HG03571 (cell line): ENCODE measurements around the gene SDSL.

Experiments
- ATAC-seq: cut with Tn5 transposase; IDR thresholded peaks from one replicate; pipeline ENCODE4 v1.9.1; 2021; ENCODE audit not compliant: unreplicated experiment

The SDSL gene

DNA sequence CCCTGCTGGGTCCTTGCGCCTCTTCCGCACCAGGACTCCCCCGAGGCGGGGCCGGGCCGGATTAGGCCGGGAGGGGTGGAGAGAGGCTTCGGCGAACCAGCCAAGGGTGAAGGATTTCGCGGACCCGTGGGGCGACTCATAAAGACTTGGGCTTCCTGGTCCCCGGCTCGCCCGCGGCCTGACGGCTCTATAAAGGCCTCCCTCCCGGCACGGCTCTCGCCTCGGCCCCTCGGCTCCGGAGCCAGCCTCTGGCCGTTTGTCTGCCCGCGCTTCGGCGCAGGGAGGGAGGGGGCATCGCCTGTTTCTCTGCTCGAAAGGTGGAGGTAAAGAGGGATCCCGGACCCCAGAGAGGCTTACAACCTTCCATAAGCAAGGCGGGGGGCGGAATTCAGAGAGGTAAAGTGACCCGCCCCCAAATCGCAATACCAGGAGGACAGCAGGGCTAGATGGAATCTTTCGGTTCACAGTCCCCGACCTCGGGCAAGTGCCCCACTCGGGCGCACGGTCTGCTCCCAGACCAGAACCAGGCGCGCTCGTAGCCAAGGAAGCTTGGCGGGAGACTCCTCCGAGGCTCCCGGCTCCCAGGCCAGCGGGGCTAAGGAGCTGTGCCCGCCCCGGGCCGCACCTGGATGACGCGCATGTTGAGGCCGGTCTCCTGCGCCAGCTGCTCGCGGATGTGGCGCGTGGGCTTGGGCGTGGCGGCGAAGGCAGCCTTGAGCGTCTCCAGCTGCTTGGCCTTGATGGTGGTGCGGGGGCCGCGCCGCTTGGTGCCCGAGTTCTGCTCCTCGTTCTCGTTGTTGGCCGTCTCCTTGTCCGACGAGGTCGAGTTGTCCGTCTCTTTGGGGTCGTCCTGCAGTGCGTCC, 45.6 kb downstream of the SDSL start:
- no peak for ATAC-seq

DNA sequence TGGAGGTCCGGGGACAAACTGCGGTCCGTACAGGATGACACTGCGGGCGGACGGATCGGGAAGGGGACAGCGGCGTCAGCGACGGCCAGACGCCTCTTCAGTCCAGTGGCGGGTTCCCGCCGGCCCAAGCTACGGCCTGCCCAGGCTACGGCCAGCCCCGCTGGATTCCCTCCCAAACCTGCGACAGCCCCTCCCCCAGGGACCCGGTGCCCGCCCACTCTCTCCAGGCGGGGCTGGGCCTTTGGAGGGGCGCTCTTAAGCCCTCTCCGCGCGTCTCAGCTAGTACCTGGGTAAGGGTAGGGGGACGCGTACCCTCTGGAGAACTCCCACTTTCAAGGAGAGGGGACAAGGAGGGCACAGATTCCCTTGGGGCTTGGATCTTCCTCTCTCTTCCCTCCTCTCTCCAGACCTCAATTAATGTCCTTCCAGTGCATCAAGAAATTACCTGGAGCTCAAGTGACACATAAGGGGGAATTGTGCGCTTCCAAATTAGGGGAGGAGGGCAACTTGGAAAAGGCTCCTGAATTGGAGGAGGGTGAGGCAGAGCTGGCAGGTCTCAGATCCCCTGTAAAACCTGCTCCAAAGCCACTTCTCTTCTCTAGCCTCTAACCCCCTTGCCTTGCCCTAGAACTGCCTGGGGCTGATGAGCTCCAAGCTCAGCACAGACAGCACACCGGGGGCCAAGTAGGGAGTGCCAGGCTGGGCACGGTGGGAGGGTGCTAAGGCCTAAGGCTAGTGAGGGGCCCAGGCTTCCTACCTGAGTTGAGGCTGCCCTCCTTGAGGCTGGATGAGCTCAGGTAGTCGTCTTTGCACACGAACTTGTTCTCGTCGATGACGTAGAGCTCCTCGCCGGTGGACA, 46.4 kb downstream of the SDSL start:
- no peak for ATAC-seq

DNA sequence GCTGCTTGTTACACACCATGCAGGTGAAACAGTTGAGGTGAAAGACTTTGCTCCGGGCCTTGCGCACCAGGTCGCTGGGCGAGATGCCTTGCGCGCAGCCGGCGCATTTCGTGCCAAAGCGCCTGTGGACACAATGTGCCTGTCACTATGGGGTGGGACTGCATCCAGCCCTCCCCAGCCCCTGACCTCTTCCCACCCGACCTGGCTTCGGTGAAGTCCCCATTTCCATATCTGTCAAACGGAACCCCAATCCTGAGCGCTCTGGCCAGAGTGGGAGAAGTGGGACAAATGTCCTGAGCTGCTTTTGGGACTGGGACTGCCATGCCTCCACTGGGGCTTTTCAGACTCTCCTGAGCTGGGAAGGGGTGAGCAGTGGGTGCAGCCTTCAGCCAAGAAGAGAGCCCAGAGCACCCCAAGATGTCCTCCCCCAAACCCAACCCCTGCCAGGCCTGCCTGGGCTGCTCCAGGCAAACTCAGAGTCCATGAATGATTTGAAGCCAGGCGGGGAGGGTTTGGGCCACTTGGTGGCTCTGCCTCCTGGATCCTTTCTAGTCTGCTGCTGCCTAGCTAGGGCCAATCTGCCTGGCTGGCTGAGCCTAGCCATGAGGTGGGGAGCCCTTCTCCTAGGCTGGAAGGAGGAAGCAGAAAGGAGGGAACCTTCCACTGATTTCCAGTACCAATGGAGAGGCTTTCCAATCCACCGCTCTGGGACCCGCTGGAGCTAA, 47.2 kb downstream of the SDSL start:
- ATAC-seq: no peak

DNA sequence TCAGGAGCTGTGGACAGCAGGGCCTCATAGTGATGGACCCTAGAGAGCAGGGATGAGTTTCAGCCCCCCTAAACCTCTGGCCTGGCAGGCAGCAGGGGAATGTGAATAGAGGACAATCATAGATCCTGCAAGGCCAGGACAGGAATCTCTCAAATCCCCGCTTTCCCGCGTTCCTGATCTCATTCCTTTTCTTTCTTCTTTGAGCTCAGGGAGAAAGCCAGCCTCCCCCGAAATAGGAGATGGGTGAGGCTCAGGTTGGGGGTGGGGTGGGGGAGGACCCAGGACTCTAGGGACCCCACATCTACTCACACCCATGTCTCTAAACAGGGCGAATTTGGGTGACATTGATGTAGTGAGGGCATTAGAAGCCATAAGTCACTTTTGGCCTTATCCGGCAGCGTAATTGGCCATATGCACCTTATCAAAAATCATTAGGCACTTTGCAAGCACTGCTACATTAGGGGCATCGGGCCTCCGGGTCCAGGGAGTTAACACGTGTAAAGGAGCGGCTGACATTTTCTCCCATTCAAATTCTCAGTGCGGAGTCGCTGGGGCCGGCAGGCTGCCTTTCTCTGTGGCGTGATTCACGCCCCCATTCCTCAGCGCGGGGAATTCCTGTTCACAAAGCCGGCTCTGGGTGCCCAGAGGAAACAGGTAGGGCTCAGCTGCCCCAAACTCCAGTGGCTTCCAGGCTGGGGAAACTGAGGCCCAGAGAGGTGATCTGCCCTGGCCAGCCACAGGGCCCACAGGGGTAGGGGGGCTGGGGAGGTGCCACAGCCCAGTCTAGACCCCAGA, 48.0 kb downstream of the SDSL start:
- ATAC-seq: no peak

DNA sequence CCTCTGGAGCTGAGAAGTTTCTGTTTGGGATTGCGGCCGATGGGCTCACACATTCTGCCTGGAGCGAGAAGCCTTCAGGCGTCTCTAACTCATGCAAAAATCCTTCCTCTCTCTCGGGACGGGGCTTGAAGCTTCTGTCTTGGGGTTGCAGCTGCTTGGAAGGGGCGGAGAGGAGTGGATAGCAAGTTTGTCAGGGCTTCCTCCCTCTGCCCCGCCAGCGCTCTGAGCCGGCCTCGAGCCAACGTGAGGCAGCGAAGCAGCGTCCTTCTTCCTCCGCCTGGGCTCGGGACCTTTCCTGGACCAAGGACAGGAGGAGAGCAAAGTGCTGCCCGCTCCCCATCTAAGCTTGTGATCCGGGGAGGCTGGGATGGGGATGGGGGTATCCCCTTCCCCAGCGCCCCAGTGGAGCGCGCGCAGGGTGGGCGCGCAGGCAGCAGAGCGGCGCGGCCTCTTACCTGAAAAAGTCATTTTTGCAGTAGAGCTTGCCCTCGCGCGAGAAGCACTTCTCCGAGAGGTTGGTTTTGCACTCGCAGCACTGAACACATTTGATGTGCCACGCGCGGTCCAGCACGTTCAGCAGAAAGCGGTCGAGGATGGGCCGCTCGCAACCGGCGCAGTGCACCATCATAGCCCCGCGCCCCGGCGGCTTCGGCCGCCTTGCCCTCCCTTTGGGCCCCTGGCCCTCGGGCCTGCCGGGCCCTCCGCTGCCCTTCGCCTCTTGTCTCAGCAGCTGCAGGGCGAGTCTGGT, 48.9 kb downstream of the SDSL start:
- ATAC-seq: no peak

DNA sequence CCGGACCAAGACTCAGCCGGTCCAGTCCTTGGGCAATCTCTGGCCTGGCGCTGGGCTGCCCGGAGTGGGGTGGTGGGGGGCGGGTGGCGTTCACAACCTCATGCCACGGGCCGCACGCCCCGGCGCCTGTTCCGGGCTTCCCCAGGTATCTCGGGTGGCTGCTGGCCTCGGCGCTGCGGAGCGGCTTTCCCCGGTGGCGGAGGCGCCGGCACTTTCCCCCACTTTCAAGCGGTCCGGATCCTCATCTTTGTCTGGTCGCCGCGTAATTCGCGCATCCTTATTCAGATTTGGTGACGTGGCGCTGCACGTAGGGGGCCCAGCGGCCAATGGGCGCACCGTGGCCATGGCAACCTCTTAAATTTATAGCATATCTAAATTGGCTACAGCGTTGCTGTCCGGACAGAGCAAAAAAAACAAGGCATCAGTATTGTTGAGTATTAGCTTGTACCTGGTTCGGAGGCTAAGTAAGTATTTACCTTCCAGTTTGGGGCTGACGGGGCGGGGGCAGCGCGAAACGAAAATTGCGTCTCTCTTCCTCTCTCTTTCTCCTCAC, 49.5 kb downstream of the SDSL start, which contains the start of gene LHX5:
Gene LHX5, minus strand, starts transcription at position 253 of the 553 bp plus-strand sequence. CDS start 373 bp downstream, outside the sequence.
- no peak for ATAC-seq

DNA sequence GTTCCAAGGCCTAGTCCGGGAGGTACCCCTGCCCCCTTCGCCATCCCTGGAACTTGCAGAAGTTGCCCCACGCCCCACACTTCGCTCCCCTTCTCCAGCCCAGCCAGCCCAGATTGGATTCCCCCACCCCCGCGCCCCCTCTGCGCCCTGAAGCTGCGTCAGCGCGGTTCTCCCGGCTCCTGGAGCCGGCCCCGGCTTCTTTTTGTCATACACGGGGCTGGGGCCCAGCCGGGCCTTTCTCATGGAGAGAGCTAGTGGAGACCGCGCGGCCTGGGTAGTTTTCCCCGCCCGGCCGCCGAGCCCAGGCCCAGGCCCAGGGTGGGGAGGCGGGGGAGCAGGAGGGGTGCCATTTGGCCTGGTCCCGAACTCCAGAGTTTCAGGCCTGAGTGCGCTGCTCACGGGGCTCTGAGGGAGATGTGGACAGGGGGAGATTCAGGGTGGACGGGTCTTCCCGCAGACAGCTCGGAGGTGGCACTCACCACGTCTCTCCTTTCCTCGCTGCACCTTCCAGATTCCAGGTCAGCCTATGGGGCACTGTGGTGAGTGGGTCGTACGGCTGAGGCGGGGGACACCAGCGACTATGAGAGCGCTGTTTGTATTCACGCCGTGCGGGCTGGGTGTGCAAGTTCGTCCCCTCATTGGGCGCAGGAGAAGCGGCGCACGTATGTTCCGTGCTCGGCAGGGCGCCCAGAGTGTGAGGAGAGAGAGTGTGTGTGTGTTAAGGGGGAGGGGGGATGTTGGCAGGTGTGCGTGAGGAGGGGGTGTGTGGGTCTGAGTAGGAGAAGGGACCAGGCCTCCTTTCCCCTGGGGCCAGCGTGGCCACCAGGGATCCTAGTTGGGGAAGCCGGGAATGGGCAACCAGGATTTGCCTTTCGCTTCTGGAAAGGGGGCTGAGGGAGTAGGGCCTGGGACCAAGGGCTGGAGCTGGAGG, 50.3 kb downstream of the SDSL start:
- no peak for ATAC-seq

DNA sequence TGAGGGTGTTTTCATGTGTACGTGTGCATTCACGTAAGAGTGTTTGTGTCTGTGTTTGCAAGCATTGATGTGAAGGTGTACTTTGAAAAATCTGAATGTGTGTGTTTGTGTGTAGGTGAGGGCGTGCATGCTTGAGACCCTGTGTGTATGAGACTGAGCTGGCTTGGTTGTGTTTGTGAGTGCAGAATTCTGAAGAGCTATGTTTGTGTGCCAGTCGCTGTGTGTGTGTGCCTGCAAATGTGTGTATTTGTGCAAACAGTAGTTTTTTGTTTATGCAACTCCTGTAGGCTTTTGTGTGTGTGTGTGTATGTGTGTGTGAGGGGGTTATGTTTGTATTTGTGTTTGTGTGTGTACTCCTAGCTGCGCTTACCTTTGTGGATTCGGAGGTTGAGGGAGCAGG, 51.2 kb downstream of the SDSL start:
- ATAC-seq: no peak

DNA sequence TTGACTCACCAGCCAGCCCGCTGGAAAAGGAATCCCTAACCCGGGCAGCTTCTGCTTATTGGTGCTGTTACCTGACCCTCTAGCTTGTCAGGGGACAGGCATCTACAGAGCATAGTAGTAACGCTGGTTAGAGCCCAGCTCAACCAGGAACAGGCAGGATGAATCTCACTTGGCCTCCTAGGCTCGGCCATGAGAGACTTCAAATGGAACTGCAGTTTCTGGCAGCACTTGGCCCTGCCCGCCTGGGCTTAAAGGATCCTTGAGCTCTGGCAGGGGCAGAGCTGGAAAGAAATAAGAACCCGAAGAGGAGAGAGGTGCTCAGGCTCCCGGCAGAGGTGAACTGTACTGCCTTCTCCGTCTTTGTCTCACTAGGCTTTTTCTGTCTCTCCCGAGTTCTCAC, 51.8 kb downstream of the SDSL start:
- ATAC-seq: no peak

DNA sequence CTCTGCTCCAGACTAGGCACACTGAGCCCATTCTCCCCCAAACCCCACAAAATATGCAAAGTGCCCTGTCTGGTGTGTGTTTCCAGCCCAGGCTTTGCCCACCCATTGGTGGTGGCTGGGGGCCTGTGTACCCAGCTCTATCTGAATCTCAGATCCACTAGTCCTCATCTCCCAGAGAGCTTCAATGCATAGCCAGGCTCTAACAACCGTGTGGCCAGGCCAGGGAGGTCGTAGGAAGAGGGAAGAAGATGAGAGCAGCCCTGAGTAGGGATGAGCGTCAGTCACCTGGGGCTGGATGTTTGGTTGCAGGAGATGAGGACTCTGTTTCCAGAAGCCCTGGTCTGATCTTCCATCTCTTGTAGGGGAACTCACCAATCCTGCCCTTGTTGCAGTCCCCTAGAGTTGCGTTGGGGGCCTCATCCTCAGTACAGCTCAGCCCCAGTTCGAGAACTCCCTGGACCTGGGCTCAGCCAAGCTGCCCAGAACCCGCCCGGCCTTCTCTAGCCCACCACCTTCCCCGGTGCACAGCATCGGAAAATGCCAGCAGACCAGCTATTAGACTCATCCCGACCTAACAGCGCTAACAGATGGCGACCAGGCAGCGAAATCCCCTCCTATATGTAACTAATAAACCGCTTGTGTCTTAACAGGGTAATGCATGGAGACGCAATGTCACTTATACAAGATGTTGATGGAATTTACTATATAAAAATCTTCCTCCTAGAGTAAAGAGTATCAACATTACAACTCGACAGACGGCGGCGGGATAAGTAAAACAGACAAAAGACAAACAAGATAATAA, 52.7 kb downstream of the SDSL start:
- no peak for ATAC-seq

DNA sequence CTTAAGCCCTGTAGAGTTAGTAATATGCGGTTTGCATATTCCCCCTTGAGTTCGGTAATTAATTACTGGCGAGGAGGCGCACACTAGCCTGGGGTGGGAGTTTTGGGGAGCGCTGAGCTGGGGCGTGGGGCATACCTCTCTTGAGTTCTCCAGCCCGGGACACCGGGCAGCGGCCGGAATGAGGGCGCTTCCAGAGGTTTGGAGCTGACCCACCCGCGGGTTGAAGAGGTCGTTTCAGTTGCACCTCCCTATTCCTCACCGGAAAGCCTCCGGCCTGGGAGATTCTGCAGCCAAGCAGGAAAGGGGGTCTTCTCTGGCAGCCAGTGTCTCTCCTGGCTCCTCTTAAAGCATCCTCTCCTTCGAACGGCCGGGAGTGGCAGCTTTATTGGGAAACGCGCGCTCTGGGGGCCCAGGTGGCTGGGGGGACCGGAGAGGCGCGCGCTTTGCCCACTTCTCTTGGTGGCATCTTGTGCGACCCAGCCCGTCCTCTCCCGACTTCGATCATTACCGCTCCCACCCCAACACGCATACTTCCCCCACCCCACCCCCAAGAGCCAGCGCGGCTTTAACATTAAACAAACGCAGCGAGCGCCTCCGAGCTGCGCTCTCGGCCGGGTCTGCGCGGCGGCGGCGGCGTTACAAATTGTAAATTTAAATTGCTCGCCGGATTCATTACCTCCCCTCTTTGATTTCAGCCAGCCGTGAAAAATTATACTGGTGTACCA, 53.4 kb downstream of the SDSL start:
- no peak for ATAC-seq

DNA sequence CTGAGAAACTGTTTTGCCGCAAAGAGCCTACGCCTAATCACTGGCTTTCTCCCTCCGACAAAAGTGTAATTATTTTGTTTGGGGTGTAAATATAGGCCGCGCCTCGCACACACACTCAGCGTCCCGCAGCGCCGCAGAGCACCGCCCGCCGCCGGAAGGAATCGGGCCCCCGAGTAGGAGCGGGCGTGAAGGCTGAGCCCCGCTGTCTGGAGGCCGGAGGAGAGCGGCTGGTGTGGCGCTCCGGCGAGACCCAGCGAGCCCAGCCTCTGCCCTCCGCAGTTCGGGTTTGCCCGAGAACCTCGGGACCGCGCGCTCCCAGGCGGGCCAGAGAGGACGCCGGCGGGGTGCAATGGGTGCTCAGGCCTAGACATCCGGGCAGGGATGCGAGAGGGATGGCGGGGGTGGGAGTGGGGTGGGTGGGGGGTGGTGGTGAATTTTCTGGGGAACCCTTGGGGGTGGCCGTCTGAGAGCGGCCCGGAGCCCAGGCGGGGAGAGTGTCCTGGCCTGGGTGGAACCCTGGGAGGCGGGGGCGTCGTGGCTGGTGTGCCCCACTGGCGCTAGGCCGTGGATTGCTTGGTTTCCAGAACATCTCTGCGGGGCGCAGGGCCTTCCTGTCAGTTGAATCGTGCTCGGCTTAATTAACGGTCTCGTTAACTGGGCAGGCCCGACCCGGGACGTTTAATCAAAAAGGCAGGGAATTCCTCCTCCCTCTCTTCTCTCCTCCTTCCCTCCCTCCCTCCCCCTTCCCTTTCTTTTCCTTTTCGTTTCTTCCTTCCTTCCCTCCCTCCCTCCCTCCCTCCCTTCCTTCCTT, 54.2 kb downstream of the SDSL start:
- ATAC-seq: no peak

DNA sequence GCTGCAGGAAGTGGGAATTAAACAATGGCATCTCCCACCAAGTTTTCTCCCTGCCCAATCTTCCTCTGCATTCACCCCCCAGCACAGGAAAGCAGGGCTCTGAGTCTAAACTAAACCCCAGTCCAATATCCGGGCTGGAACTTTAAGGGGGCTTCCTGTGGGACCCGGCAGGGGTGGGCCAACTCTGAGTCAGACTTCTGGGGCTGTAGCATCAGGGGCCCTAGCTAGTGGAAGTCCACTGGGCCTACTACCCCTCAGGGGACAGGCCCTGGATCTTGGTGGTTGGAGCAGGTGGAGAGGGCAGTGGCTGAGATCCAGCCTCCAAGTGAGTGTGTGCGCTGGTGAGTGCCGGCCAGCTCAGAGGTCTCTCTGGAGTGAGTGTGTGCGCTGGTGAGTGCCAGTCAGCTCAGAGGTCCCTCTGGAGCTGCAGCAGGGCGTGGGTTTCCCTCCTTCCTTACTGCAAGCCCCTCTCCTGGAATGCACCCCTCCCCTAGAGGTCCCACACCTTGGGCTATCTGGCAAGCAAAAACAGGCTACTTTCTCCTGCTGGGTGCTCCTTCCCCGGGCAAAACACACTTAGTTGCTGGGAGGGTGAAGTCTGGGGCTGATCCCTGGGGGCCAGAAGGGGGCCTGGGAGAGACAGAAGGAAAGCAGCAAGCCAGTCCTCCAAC, 55.1 kb downstream of the SDSL start:
- ATAC-seq: no peak

DNA sequence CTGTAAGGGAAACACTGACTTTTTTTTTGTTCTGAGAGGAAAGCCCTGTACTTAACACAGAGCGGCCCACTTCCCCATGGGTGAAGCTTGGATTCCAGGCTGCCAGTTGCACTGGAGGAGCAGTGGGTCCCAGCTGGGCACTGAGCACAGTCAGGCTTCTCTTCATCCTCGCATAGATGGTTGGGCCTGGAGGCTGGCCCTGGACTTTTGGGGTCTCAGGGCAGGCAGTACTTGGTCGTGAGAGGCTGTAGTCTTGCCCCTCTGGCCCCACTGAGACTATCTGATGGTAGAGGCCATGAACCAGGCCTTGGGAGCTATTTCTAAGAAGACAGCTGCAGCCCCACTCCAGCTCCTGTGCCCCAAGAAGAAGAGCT, 55.6 kb downstream of the SDSL start:
- ATAC-seq: no peak

DNA sequence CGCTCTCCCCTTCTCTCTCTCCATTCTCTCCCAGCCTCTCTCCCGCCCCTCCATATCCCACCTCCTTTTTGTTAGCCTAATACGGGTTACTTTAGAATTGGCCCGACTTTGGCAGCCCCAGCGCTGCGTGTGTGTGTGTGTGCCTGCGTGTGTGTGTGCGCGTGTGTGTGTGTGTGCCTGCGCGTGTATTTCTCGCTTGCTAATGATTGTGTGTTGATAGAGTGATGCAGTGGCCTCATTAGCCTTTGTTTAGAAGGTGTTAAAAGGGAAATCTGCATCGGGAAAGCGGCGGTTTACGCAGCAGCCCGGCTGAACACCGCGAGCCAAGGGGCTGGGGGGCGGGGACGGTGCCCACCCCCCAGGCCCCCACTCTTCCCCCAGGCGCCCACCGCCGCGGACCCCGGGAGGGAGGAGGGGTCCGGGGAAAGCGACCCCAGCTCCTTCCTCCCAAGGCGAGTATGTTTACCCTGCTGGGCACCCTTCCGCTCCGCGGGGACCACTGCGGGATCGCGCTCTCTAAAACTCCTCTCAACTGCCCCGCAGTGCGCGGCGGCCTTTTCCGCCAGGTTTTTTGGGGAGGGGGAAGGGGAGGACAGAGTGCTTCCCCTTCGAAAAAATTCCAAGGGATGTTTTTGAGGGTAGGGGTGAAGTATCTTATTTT, 56.3 kb downstream of the SDSL start:
- no peak for ATAC-seq
